T-helper 2 cell (primary cell): Measurements from ENCODE around the gene TMEM141.
"Not testable (repeated sequence)": the region's sequence is repeated elsewhere in the genome, so short reads cannot be mapped to it uniquely, and the experiment has no call there.

Source experiments
- DNase-seq, 5 experiments: peaks; one replicate each; pipeline versions ENCODE4 v3.0.0 to v3.0.0-alpha.2; 2012 to 2022

The TMEM141 gene

GRCh38 chr9:136833381-136834048, 42.4 kb downstream of the TMEM141 start:
- not testable (repeated sequence) for DNase-seq

DNA sequence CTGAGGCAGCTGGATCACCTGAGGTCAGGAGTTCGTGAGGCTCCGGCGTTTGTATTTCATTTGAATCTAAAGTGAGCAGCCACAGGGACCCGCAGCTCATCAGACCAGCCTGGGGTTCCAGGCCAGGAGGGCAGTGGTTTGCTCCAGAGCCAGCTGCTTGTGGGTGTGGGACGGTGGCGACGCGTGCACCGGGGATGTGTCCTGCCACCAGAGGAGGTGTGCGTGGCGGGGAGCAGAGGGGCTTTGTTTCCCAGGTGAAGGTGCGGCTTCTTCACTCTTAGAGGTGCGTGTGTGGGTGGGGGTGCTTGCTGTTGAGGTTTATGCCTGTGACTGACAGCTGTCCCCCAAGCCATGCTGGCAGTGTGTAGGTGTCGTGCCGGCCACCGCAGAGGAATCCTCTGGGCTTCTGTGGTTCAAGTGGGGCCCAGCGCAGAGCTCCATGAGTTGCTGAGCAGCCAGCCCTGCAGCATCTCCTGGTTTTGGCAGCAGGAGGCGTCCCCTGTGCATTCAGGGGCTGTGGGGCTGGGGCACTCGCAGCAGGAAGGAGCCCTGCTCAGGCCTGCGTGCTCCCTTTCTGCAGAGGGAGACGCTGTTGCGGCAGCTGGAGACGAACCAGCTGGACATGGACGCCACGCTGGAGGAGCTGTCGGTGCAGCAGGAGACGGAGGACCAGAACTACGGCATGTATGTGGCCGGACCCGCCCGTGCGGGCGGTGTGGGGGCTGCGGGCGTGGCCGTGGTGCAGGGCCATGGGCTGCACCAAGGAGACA, 44.2 kb downstream of the TMEM141 start:
- DNase-seq, result no peak

GRCh38 chr9:136835932-136836904, 45.1 kb downstream of the TMEM141 start:
- no peak for DNase-seq

DNA sequence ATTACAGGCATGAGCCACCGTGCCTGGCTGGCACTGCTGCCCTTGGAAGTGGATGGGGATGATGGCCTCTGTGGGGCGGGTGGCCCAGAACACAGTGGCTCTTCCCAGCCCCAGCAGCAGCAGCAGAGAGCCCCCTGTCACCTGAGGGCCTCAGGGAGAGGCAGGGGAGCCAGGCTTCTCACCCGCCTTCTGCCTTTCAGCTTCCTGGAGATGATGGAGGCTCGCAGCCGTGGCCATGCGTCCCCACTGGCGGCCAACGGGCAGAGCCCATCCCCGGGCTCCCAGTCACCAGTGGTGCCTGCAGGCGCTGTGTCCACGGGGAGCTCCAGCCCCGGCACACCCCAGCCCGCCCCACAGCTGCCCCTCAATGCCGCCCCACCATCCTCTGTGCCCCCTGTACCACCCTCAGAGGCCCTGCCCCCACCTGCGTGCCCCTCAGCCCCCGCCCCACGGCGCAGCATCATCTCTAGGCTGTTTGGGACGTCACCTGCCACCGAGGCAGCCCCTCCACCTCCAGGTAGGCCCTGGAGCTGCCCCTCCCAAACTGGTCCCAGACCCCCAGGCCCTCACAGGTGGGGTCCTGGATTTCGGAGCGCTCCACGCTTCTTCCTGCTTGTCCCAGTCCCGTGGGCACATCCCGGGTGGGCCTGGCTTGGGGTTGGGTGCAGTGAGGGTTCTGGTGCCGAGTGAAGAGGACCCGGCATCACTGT, 46.2 kb downstream of the TMEM141 start:
- no peak for DNase-seq

- DNase-seq, result not testable (repeated sequence)
Observed at GRCh38 chr9:136837856-136838277, 46.7 kb downstream of the TMEM141 start.

DNA sequence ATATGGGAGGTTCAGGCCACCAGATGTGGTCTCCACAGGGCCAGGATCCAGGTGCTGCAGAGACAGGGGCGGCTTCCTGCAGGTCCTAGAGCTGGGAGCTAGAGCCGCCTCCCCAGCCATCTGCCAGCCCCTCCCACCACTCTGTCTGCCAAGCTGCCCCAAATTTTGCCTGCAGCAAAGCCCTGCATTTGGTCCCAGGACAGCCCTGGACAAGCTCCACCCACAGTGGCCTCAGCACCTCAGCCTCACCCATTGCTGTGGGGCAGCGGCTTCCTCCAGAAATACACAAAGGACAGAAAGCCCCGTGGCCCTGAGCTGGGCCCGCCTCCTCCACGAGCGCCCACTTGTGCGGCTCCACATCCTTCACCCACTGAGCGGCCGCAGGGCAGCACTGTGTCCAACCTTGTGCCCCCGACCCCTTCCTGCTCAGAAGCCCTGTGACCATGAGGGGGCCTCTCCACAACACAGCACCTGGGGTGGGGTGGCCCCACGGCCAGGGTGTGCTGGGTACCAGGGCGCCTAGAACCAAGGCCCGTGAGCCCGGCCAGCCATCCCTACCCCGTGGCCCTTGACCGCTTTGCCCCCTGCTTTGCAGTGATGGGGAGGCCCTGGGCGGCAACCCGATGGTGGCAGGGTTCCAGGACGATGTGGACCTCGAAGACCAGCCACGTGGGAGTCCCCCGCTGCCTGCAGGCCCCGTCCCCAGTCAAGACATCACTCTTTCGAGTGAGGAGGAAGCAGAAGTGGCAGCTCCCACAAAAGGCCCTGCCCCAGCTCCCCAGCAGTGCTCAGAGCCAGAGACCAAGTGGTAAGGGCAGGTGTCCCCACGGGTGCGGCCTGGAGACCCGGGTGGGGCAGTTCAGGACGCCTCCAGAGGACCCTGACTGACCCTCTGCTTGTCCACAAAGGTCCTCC, 47.4 kb downstream of the TMEM141 start:
- DNase-seq, result no peak

GRCh38 chr9:136839229-136840139, 48.3 kb downstream of the TMEM141 start:
- no peak for DNase-seq

DNA sequence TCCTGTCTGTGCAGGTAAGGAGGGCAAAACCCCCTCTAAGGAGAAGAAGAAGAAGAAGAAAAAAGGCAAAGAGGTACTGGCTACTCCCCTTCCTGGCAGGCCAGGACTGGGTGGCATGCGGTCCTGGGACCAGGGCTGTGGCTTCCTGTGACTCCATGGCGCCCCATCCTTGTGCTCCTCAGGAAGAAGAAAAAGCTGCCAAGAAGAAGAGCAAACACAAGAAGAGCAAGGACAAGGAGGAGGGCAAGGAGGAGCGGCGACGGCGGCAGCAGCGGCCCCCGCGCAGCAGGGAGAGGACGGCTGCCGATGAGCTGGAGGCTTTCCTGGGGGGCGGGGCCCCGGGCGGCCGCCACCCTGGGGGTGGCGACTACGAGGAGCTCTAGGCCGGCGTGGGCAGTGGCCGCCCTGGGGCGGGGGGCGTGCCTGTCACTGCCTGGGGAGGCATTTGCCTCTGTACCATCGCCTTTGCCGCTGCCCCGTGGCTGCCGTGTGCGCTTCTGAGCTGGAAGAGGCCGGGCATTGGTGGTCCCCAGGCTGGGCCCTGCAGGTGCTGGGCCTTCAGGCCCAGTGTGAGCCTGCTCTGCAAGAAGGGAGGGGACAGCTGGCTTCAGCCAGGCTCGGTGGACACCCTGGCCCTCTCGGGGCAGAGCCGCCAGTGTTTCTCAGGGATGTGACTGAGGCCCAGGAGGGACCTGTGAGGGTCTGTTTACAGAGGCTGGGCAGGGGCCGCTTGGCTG, 49.2 kb downstream of the TMEM141 start:
- DNase-seq, result no peak

GRCh38 chr9:136840877-136841645, 49.9 kb downstream of the TMEM141 start:
- no peak for DNase-seq

DNA sequence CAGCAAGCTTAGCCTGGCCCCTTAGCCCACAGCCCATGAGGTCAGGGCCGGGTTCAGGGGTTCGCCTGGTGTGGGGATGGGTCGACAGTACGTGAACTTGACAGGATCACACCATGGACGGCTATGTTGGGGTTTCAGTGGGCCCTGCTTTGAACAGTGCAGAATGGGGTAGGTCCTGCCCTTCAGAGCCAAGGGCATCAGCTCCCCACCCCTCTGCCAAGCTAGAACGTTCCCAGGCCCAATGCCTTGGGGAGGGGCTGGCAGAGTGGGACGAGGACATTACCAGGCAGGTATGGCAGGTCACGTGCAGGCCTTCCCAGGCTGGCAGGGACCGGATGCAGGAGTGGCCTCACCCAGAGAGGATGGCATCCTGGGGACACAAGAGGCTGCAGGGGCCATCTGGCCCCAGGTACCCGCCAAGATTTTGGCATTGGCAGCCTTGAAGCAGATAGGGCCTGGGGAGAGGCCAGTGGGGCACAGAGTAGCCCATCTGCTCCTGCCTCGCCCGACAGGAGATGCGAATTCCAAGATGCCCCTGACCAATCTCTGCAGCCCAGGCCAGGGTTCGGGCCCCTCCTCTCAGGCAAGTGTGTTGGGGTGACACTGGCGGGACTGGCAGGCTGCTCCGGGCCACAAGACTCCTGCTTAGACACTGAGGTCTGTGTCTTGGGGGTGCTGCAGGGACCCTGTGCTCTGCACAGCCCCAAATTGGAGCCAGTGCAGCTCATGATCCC, 50.7 kb downstream of the TMEM141 start:
- DNase-seq, result not testable (repeated sequence)

DNA sequence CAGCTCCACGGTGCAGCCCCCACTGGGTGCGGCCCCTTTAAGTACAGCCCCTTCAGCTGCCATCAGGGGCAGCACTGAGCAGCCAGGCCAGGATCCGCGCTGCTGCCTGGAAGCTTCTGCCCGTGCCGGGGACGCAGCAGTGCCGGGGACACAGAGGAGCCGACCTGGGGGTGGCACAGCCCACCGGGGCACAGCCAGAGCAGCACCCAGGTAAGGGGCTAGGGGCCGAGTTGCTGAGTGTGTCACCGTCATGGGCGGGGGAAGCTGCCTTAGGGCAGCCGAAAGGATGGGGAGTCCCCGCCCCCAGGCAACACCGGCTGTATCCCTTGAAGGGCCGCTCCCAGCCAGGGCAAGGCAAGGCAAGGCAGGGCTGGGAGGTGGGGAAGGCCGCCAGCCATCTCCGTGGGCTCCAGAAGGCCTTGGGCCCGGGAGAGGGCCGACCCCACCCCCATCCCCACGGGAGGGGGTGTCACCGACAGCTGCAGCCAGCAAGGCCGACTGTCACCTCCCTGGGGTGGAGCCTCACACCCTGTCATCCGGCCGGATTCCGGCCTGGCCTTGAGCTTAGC, 51.3 kb downstream of the TMEM141 start, which contains the start of gene AJM1:
TSS of gene AJM1 (plus strand) at position 99 of the 569 bp plus-strand sequence. CDS start 1,937 bp downstream, outside the sequence.
- peak; percentile 59 to 84 (median 69) for DNase-seq
